Activated CD8-positive, alpha-beta memory T cell treated with anti-CD3 and anti-CD28 coated beads for 1 hour (primary cell): Measurements from ENCODE around the gene ATP11A.
"Not testable (repeated sequence)": the region's sequence is repeated elsewhere in the genome, so short reads cannot be mapped to it uniquely, and the experiment has no call there.

Experiments used
- DNase-seq, 2 donors: peaks; one replicate each; pipeline ENCODE4 v3.0.0-alpha.2; 2020; ENCODE audit warnings: low read depth in 1 of 2; ENCODE audit errors: extremely low read depth in 1 of 2

ATP11A gene

DNA sequence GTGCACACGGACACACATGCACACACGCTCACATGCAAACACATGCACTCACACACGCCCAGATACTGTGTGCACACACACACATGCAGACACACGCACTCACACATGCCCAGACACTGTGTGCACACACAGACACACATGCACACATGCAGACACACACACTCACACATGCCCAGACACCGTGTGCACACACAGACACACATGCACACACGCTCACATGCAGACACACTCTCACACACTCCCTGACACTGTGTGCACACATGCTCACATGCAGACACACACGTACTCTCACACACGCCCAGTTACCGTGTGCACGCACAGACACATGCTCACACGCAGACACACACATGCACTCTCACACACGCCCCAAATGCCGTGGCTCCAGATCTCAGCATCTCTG lies 142.0 kb downstream of the ATP11A start:
- no peak for DNase-seq

GRCh38 chr13:112832811-112833210 lies 143.0 kb downstream of the ATP11A start:
- no peak for DNase-seq

DNA sequence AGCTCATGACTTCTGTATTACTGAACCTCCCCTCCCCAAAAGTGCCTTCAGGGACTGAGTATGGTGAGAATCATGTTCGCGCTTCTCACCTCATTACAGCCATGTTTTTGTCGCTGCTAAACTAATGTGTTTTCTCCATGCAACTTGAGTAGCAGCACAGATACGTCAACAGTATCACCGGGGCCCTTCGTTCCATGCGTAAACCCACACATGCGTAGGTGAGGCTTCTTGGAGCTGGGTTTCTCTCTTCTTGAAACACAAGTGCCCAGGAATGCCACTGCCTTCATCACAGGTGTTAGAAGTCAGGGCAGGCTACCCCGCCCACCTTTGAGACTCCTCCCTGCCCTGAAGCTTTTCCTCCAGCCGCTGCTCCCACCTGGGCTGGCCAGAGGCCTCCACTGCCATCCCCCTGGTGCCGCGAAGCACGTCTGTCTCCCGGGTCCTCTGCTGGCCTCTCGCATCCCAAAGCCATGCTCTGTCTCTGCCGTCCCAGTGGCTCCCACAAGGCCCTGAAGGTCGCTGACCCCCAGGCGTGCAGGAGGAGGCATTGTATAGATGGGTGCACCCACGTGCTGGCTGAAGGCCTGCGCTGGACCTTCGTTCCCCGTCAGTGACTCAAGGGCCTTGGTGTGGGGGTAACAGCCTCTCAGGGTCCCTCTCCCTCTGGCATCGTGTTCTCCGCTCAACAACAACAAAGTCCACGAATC lies 143.9 kb downstream of the ATP11A start:
- DNase-seq, result no peak

DNA sequence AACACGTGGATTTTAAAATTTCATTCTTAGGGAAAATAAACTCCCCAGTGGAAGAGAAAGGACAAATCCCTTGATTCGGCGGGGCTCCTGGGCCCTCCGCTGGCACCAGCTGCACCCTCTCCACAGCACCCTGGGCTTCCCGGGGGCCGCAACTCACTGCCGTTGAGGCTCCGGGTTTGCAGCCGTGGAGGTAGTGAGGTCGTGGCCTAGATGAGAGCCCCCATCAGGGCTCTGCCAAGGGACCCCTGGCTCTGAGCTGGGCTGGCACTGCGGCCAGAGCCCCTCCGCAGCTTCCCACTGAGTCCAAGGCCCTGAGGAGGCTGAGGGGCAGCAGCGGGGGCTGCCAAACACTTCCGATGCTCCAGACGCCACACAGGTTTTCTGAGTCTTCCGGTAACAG lies 145.5 kb downstream of the ATP11A start:
- DNase-seq, result no peak

GRCh38 chr13:112835796-112836195 lies 146.0 kb downstream of the ATP11A start:
- DNase-seq, result no peak

DNA sequence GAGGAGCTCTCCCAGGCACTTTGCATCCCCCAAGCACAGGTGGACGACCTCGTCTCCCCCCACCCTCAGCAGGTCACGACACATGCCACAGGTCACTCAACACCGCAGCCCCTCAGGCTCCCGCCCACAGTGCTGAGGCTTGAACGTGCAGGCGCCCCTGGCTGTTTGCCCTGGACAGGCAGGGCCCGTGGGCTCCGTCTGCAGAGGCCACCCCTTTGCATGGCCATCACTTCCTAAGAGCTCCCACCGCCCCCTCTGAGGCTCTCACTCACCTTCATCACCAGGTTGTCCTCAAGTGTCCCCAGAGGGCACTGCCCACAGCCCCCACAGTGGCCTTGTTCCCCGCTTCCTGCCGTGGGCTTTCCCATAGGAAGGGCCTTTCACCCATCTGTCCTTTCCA lies 147.1 kb downstream of the ATP11A start:
- no peak for DNase-seq

- no peak for DNase-seq
Observed at GRCh38 chr13:112837371-112838037, 147.7 kb downstream of the ATP11A start.

- no peak for DNase-seq
Observed at GRCh38 chr13:112838038-112838841, 148.4 kb downstream of the ATP11A start.

DNA sequence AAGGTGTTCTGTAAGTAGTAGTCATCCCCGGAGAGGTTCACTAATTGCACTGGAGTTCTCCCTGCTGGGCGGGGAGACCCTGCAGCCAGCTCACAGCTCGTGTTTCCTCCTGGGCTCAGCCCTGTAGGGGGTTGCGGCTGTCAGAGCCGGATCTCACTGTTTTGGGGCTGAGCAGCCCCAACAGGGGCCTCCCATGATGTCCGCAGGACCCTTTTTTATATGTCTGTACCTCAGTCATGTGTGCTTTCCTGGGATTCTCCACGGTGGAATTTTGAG lies 148.9 kb downstream of the ATP11A start:
- DNase-seq, result no peak

DNA sequence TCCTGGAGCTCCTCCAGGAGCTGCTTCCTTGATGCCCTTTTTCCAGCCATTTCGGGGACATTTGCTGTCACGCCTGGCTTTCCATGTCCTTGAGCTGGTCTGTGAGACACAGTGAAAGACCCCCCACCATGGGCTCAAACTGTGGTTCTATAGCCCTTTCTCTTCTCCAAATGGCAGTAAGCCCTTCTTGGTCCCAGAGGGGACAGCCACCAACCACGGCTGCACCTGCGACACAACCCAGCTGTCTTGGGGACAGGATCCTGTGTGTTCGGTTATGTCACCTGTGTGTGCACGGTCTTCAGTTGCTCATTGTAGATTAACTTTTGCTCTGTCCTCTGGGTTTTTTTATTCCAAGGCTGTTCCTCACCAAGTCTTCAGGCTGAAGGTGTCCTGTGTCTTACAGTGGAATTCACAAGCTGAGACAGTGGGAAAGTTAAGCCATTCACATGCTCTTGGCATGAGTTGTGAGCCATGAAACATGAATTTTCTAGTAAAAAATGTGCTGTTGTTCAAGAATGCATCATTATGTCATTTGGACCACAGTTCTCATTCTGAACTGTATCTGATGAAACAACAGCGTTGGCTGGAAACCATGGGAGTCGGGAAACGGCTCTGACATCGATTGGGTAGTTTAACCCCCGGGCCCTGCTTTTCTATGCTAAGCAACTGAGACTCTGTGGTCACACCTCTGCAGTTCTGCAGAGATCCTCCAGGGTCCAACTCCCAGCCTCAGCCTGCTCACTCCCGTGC lies 149.7 kb downstream of the ATP11A start:
- no peak for DNase-seq

GRCh38 chr13:112840472-112841302 lies 150.8 kb downstream of the ATP11A start:
- no peak for DNase-seq

GRCh38 chr13:112841303-112842015 lies 151.6 kb downstream of the ATP11A start:
- not testable (repeated sequence) for DNase-seq

GRCh38 chr13:112842343-112842856 lies 152.6 kb downstream of the ATP11A start:
- no peak for DNase-seq

- DNase-seq, result no peak
Observed at GRCh38 chr13:112842931-112843391, 153.1 kb downstream of the ATP11A start.

DNA sequence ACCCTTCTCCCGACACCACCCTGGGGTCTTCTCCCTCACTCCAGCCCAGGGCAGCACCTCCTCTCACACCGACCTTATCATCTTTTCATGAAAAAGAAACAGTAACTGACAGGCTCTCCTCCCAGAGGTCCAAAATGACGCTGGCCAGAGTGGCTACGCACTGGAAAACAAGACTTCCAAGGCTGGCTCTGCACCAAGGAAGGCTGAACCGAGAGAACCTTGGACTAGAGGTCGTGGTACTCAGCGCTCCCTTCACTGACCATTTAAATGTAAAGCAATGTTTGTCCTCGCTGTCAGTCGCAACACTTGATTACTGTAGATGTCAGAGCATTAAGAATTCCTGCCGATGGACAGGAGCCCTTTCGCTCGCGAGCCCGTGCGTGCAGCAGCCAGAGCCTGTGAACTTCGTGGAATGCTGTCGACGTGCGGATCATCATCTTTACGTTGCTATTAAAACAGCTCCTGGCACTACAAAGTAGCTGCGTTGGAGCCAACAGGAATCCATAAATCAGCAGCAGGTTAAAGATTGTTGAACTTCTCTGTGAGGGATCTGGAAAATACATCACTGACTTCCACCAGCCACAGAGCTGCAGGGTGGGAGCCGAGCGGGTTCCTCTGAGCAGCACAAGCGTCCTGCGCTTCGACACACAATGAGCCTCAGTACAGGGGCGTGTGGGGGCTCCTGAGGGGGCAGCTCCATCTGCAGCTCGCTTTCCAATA lies 153.7 kb downstream of the ATP11A start:
- no peak for DNase-seq

DNA sequence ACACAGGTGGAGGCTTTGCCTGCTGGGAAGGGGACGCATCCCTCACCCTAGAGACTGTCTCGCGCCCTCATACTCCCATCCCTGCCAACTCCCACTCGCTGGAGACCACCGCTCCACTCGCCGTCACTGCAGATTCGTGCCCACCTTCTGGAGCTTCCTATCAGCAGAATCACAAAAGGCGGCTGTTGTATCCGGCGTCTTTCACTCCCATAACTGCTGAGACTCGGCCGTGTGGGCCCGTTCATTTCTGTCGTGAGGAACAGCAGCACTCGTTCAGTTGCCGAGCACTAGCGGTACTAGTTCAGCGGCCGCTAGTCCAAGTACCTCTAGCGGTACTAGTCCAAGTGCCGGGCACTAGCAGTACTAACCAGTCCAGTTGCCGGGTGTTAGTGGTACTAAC lies 154.6 kb downstream of the ATP11A start:
- DNase-seq, result no peak

DNA sequence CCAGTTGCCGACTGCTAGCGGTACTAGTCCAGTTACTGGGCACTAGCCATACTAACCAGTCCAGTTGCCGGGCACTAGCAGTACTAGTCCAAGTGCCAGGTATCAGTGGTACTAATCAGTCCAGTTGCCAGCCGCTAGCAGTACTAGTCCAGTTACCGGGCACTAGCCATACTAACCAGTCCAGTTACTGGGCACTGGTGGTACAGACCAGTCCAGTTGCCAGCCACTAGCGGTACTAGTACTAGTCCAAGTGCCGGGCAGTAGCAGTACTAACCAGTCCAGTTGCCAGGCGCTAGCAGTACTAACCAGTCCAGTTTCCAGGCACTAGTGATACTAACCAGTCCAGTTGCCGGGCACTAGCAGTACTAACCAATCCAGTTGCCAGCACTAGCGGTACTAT lies 155.0 kb downstream of the ATP11A start:
- DNase-seq, result no peak

DNA sequence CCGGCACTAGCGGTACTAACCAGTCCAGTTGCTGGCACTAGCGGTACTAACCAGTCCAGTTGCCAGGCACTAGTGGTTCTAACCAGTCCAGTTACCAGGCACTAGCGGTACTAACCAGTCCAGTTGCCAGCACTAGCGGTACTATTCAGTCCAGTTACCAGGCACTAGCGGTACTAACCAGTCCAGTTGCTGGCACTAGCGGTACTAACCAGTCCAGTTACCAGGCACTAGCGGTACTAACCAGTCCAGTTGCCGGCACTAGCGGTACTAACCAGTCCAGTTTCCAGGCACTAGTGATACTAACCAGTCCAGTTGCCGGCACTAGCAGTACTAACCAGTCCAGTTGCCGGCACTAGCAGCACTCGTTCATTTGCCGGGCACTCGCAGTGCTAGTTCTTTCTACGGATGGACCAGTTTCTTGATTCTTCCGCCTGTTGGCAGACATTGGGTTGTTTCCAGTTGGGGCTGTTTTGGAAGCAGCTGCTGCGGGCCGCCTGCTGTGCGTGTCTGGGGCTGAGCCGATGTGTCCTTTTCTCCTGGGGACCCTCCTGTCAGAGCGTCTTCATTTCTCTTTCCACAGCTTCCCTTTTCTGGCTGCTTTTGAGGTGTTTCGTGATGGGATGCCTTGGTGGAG lies 155.8 kb downstream of the ATP11A start:
- DNase-seq, result no peak
